Left ventricle myocardium superior (tissue), 1 donor: ENCODE measurements around the gene FAM120AOS. TPM values are rescaled to one million over a fixed set of nuclear protein-coding genes. Genes with fewer than 3 reads are reported as not detected.

Experiments
- ATAC-seq: fragments of 200-7000 bp; cut with Tn5 transposase; one replicate; pipeline ENCODE4 v1.9.1; 2020; ENCODE audit warnings: mild to moderate bottlenecking, moderate library complexity
- DNase-seq: peaks from one replicate; pipeline ENCODE4 v3.0.0-alpha.2; 2020
- intact Hi-C: fragments of 100-400 bp; cut with micrococcal nuclease; formaldehyde crosslinking; loops from one replicate; pipeline ENCODE4 v1.11.0; 2022
- total RNA-seq: library from RNA; stranded (reverse); fragmentation: NEBNext Ultra II Directional; extraction: Animal tissue kit (Norgen Biotek cat#: 25700); gene quantifications from one replicate; pipeline ENCODE4 v1.2.1, GENCODE V29; 2021
- donor health status: DM: no; HTN: yes; CAD: no; lungs with severe emphysema.

The FAM120AOS gene
- total RNA-seq, 1 donor from 2014 or later: 27.3 TPM

DNA sequence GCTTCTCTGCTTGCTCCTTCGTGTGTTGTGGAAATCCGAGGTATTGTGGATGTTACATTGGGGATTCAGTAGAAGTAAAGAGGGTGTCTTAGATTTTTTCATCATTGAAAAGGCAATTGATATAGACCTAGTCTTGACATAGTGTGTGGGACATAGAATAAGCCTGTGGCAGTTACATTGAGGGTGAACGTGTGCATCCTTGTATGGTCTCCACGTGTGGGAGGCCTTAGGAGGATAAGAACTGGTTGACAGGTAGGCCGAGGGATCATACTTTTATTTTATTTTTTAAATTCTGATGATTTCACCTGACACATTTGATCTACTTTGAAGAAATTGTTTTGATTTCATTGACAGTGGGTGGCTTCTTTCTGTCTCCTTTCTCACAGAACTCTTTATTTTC lies 17.0 kb upstream of the FAM120AOS start:
- no peak for DNase-seq
- no peak for ATAC-seq
- intact Hi-C loops: no loop called here

DNA sequence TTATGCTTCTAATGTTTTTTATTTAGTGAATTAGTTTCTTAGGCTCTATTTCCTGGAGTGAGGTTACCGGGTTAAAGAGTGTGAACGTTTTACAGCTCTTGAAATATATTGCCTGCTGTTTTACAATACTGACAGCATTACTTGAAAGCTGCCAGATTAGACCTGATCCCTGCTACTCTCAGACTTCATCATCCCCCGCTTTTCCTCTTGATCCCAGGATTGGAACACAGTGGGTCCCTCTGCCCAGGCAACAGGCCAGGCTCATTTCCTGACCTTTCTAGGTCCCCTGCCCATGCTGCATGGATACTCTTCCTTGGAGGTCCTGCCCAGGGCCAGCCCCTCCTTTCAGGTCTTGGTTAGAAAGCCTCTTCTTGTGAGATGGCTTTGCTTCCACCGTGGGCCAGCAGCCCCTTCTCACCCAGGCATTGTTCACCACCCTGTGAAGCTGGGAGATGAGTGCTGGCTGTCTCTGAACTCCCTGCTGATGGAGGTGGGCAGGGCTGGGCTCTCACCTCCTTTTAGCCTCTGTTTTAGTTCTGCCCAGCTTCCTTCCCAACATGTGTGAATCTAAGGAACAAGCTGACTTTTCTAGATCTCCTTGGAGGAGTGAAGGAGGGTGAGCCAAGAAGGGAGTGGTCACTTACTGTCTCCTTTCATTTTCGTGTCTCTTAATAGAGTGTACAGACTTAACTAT lies 15.5 kb upstream of the FAM120AOS start:
- DNase-seq: no peak
- ATAC-seq: peak; percentile 68
- intact Hi-C loops: no loop called here

DNA sequence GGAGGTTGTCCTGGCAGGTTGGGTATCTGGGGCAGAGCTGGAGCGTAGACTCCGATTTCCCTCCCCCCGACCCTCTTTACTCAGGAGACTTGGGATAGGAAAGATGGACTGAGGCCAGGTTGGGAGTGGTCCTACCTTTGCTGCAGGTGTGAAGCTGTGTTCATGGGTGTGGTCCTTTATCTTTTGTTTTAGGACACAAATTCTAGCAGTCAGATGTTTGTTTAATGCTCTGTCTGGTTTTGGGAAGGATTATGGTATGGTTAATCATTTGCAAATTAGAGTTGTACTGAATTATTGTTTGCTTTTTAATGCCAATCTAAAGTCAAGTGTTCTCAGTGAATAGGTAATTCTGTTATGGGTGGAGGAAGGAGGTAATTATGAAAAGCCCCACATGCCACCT lies 14.1 kb upstream of the FAM120AOS start:
- DNase-seq (no peak), ATAC-seq (no peak)
- intact Hi-C loops: no loop called here

DNA sequence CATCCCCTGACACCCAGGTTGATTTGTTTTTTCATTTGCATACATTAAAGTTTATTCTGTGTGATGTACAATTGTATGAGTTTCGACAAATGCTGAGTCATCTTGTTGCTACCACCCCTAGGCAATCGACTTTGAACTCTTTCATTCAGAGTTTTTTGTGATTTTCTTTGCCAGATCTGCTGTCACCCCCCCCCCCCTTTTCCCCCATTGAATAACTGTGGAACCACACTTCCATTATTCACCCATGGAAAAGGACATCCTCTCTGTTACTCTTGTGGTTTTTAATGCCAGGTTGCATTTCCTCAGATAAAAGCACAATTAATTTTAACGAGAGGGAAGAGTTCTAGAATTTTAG lies 13.7 kb upstream of the FAM120AOS start:
- ATAC-seq: no peak

DNA sequence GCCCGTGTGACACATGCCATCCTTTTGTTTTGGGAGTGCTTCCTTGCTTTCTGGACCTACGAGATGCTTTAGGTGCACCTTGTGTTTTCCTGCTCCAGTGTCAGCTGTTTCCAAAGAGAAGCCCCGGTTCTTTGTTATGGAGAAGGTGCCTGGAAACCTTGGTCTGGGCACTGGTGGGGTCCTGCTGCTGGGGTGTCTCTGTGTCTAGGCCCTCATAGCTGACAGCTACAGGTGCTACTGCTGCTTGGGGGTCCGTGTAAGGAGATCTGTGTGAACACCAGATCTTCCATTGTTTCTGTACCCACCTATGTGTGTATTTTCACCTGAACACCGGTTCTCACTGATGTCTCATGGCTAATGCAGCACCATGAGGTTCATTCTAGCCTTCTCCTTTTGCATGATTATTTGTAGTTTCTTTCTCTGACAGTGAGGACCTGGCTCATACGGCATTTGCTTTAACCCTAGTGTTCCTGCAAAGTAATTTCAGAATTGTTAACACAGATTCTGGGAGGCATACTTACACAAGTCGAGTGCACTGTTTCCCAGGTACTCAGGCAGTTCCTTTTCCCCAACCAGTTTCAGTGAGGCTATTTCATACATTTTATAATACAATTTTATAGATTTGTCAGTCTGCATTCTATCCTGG lies 13.2 kb upstream of the FAM120AOS start:
- DNase-seq (no peak), ATAC-seq (no peak)
- intact Hi-C loops: no loop called here

More for the DNA sequence above, 13.7 kb upstream of the FAM120AOS start:
- intact Hi-C loops: no loop called here
- no peak for DNase-seq

DNA sequence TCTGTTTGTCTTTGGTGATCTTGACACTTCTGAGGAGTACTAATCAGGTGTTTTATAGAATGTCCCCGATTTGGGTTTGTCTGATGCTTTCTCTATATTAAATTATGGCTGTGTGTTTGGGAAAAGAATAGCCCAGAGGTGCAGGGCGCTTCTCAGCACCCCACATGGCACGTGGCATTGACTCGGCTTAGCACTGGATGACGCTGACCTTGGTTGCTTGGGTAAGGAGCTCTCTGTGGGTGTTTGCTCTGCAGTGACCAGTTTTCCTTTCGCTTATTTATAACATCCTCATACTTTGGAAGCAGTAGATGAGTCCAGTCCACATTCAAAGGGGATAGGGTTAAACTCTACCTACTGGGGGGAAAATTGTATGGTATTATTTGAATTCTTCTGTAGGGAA lies 12.5 kb upstream of the FAM120AOS start:
- intact Hi-C loops: no loop called here
- ATAC-seq (peak; percentile 70), DNase-seq (no peak)

DNA sequence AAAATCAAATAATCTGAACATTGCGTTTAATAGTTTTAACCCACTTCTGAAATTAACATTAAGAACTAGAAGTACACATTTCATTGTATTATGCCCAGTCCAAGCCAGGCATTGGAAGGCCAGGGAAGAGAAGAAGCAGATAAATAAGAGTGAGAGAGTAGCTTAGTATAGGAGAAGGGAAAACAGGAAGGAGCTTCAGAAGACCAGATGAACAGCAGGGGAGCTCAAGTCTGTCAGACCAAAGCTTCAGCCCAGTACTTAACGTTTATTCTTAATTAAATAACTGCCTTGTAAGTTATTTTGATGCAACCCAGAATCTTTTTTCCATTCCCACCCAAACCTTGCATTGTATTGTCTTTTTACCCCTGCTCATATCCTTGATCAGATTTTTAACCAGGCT lies 11.5 kb upstream of the FAM120AOS start:
- no peak for ATAC-seq
- no peak for DNase-seq
- intact Hi-C loops: no loop called here

DNA sequence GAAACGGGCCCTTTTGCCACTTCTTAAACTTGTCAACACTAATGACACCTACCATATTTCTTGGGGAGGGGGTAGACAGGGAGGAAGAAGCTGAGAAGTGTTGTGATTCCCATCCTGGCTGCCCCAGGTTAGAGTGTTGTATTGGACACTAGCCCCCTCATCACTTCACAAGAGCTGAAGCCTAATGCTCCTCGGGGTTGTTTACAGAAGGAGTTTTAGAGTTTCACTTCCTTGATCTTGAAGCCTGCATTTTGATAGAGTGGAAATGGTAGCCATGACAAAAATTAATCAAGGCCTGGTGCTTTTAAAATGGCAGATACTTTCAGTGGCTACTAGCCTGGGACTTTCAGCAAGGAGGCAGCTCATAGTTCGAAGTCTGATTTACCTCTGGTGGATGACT lies 11.0 kb upstream of the FAM120AOS start:
- intact Hi-C loops: no loop called here
- ATAC-seq (no peak), DNase-seq (no peak)

DNA sequence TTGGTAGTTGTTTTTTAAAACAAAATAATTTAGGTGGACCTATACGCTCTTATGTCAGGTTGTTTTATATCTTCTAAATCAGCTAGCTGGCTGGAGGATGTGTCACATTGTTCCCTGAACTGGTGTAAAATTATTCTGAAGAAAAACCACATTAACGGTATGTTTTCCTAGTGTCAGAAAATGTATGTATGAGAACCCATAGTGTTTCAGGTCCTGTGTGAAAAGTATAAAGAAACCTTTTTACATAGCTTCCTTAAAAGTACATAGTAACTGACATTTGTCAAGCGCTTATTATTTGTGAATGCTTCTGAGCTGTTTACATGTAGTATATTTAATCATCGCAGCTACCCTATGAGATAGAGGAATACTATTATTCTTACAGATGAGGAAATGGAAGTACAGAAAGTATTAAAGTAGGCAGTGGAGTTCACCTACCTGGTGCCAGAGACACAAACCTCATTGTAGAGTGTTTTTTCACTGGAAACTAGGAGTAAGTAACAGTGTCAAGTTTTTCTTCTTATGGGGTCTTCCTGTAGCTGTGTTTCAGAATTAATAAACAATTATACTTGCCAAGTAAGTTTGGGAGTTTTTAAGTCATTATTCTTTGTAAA lies 10.4 kb upstream of the FAM120AOS start:
- no peak for DNase-seq
- intact Hi-C loops: no loop called here
- no peak for ATAC-seq

DNA sequence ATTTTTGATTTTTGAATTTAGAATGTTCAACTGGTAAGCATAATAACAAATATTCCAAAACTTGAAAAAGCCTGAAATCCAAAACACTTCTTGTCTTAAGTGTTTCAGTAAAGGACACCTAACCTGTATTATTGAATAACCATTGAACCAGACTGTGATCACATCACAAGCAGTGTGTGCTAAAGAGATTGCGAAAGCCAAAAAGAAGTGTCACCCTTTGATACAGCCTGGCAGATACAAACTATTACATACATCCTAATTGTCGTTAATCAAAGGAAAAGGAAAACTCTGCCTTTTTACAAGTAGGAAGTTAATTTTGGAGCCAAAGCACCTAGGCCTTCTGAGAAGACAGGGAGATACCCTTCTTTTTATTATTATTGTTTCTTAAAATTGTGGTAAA lies 8.4 kb upstream of the FAM120AOS start:
- intact Hi-C loops: no loop called here
- DNase-seq (no peak), ATAC-seq (no peak)

DNA sequence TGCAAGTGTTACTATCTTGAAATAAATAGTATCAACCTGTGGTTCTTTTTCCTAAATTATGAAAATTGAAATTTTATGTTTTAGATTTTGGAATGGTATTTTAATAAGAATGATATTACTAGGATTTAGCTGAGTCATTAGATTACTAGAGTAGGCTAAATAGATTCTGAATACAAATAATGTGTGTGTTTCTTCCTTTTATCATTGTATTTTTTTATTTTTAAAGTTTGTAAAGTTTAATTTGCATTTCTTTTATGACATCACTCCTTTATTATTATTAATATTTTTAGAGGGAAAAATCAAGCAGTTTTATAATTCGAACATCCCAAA lies 8.0 kb upstream of the FAM120AOS start:
- no peak for DNase-seq
- intact Hi-C loops: no loop called here
- no peak for ATAC-seq

DNA sequence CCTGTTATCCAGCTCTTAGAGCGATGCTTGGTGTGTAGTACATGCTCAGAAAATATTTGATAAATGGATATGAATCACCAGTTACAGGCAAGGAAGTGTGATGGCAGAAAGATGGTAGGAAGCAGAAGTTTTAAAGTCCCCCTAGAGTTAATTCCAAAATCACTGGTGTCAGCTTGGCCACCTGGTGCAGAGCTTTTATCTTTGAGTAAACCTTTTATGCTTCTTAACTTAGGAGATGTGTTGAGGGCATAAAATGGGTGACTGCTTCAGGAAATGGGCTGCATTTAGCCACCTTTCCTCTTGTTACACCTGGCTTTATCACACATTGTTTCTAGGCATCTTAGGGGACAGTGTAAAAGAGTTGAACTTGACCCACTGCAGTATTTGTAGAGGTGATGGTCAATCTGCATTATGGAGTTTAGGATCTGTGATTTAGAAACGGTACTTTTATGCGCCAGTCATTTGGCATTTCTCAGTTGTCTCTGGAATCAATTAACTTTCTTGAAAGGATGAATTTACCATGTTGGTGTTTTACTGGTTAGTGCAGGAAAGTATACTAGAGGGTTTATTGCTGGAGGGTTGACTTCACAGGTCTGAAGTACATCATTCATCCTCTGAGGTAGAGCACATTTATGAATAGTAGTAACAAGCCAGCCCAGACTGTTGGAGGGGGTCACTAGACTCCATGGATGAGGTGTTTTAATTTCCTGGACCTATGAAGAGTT lies 7.5 kb upstream of the FAM120AOS start:
- no peak for DNase-seq
- intact Hi-C loops: no loop called here
- no peak for ATAC-seq

DNA sequence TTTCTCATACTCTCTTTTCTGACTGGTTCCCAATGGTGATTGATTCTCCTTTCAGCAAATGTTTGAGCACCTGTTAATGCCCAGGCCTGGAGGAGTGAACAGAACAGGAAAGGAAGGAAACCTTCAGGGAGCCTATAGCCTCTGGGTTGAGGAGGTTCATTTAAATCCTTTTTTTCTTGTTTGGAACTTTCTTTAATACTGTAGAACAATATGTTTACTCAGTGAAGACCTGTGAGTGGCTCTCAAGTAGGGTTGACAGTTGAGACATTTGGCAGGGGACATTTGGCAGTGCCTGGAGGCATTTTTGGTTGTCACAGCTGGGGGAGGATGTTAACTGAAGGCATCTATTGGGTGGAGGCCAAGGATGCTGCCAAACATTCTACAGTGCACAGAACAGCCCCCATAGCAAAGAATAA lies 6.1 kb upstream of the FAM120AOS start:
- intact Hi-C loops: no loop called here
- DNase-seq (no peak), ATAC-seq (peak; percentile 84)

DNA sequence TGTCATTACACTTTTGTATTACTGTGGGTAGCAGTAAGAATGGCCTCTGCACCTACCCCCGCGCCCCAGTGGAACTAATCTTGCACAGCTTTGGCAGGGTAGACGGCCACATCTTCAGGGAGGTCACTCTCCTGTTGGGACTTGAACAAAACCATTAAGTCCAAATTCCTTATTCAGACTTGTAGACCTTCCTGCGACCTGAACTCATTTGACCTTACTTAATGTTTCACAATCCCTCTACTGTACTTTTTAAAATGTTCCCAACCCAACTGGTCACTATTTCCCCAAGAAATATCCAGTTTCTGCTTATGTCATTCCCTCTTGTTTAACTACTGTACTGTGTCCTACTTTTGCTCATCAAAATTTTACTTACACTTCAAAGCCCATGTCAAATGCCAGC lies 5.3 kb upstream of the FAM120AOS start:
- no peak for DNase-seq
- intact Hi-C loops: no loop called here
- peak; percentile 10 for ATAC-seq

DNA sequence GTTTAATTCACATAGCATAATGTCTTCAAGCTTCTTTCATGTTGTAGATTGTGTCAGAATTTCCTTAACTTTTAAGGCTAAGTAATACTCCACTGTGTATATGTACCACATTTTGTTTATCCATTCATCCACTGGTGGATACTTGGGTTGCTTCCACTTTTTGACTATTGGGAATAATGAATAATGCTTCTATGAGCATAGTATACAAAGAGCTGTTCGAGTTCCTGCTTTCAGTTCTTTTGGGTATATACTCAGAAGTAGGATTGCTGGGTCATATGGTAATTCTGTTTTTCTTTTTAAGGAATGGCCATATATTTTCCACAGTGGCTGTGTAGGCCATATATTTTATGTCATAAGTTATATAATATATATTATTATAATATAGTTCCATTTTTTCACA lies 3.6 kb upstream of the FAM120AOS start:
- intact Hi-C loops: no loop called here
- no peak for DNase-seq
- no peak for ATAC-seq

DNA sequence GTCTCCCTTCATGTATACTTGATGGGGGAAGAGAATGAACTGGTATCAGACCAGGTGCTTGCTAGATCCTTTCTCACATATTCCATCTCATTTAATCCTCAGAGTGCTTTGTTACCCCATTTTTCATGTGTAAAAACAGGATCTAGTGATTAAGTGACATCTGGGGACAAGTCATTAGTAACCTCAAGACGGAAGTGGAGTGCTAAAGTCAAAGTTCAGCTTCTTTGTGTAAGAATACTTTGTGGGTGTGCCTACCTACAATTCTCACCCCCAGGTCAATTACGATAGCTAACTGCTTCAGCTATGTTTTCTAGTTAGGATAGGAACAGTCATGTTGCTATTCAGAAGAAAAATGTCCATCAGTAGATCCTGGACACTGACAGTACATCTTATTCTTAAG lies 3.1 kb upstream of the FAM120AOS start:
- no peak for ATAC-seq
- intact Hi-C loops: no loop called here
- DNase-seq: no peak

DNA sequence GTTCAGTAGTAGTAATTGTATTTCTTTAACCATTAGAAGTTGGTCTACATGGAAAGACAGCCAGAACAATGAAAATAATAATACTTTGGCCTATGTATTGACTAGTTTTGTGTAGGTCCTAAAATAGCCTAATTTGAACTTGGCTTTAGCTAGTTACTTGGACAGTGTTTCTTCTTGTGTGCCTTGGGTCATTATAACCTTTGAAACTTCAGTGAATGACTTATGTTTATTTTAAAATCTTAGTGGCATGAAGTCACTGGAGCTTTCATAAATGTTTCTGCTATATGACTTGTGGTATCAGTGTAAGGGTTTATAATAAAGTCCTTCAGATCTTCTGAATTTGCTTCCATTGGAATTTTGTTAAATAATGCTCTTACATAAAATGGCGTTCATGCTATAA lies 2.6 kb upstream of the FAM120AOS start:
- intact Hi-C loops: no loop called here
- ATAC-seq: no peak
- DNase-seq: no peak

DNA sequence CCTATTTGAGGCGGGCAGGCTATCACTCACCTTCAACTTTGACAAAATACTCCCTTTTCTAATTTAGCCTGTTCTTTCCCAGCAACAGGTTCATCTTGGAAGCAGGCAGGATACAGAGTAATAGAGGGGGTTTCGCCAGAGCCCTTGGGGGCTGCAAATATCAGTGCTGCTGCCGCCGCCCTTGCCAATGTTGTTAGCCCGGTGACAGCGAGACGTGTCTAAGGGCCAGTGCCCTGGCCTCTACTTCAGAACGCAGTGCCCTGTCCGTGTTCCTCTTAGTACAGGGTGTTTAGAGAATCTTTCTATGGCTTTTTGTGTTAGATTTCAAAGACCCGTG lies 703 bp downstream of the FAM120AOS start:
- intact Hi-C loops: no loop called here
- DNase-seq: peak; percentile 47
- peak; percentile 31 for ATAC-seq

DNA sequence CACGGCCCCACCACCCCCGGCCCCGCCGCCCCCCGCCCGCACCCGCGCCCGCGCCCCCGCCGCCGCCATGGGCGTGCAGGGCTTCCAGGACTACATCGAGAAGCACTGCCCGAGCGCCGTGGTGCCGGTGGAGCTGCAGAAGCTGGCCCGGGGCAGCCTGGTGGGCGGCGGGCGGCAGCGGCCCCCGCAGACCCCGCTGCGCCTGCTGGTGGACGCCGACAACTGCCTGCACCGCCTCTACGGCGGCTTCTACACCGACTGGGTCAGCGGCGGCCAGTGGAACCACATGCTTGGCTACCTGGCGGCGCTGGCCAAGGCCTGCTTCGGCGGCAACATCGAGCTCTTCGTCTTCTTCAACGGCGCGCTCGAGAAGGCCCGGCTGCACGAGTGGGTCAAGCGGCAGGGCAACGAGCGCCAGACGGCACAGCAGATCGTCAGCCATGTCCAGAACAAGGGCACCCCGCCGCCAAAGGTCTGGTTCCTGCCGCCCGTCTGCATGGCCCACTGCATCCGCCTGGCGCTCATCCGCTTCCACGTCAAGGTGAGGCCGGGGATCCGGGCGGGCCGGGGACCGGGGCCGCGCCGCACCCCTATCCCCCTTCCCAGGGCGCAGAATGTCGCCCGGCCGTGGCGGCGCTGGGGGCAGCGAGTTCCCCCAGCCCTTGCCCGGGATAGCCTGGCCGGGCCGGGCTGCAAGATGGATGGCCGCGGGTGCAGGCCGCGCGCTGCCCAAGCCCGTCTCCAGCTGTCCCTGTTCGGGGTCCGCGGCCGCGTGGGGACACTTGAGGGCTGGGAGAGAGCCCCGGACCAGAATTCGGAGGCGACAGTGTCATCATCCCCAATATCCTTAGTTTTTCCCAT lies 1.3 kb downstream of the FAM120AOS start:
- peak; percentile 68 for DNase-seq
- peak; percentile 33 for ATAC-seq
- intact Hi-C loops: no loop called here
